GM23338 (cell line): ENCODE data around the gene EXOC4. TPM values are rescaled to one million over a fixed set of nuclear protein-coding genes. Genes with fewer than 3 reads are reported as not detected.

Experiments used
- ATAC-seq: fragments of 200-7000 bp; cut with Tn5 transposase; 3 replicates; pipeline ENCODE4 v1.9.1; 2020
- DNase-seq: peaks from one replicate; pipeline ENCODE4 v3.0.0-alpha.2; 2015; ENCODE audit warnings: low spot score
- H2AFZ ChIP-seq: fragments of 200-600 bp; sonication (generic); 2 replicates; pipeline ENCODE4 v1.8.0; 2016; ENCODE audit warnings: antibody characterized with exemption, mild to moderate bottlenecking, moderate library complexity
- H3F3A ChIP-seq: fragments of 200-600 bp; sonication (generic); replicated peaks from 2 replicates; pipeline ENCODE4 v1.8.0; 2017; ENCODE audit warnings: antibody characterized with exemption, mixed run types, low read depth
- H3K27ac ChIP-seq: fragments of 200-600 bp; sonication (generic); 2 replicates; pipeline ENCODE4 v1.6.1; 2016; ENCODE audit warnings: low read depth
- H3K27me3 ChIP-seq: fragments of 200-600 bp; sonication (generic); 2 replicates; pipeline ENCODE4 v1.8.0; 2016; ENCODE audit warnings: mild to moderate bottlenecking, mixed run types, moderate library complexity; ENCODE audit not compliant: insufficient read depth
- H3K36me3 ChIP-seq: fragments of 200-600 bp; sonication (generic); 2 replicates; pipeline ENCODE4 v1.8.0; 2016; ENCODE audit warnings: mild to moderate bottlenecking; ENCODE audit not compliant: insufficient read depth
- H3K4me1 ChIP-seq: fragments of 200-600 bp; sonication (generic); 2 replicates; pipeline ENCODE4 v1.8.0; 2016; ENCODE audit warnings: mild to moderate bottlenecking, moderate library complexity; ENCODE audit not compliant: insufficient read depth
- H3K4me2 ChIP-seq: fragments of 200-600 bp; sonication (generic); 2 replicates; pipeline ENCODE4 v1.7.1; 2017; ENCODE audit warnings: mixed run types
- H3K4me3 ChIP-seq: fragments of 200-600 bp; sonication (generic); 2 replicates; pipeline ENCODE4 v1.6.1; 2016; ENCODE audit warnings: mixed run types
- H3K79me2 ChIP-seq: fragments of 200-600 bp; sonication (generic); replicated peaks from 2 replicates; pipeline ENCODE4 v1.8.0; 2017; ENCODE audit warnings: mild to moderate bottlenecking; ENCODE audit not compliant: insufficient read depth
- H3K9me2 ChIP-seq: fragments of 200-600 bp; sonication (generic); 2 replicates; pipeline ENCODE4 v1.8.0; 2017; ENCODE audit not compliant: insufficient read depth
- H4K20me1 ChIP-seq: fragments of 200-600 bp; sonication (generic); replicated peaks from 2 replicates; pipeline ENCODE4 v1.8.0; 2017; ENCODE audit warnings: mild to moderate bottlenecking; ENCODE audit not compliant: insufficient read depth
- H3K27ac Mint-ChIP-seq: 2 replicates; pipeline ENCODE4 v1.8.0; 2020; ENCODE audit warnings: inconsistent platforms, mild to moderate bottlenecking, moderate library complexity, mixed read lengths
- H3K27me3 Mint-ChIP-seq: 3 replicates; pipeline ENCODE4 v1.8.0; 2022; ENCODE audit warnings: low read depth, mild to moderate bottlenecking, moderate library complexity, mixed read lengths, inconsistent platforms; ENCODE audit not compliant: insufficient read depth, poor library complexity
- H3K36me3 Mint-ChIP-seq: 3 replicates; pipeline ENCODE4 v1.8.0; 2021; ENCODE audit warnings: low read depth, mild to moderate bottlenecking, inconsistent platforms, moderate library complexity, mixed read lengths
- H3K4me1 Mint-ChIP-seq: 3 replicates; pipeline ENCODE4 v1.8.0; 2020; ENCODE audit warnings: mild to moderate bottlenecking, inconsistent platforms, mixed read lengths
- H3K4me3 Mint-ChIP-seq: 3 replicates; pipeline ENCODE4 v1.8.0; 2021; ENCODE audit warnings: moderate library complexity, mild to moderate bottlenecking, inconsistent platforms, mixed read lengths
- H3K9me3 Mint-ChIP-seq: 3 replicates; pipeline ENCODE4 v1.8.0; 2020; ENCODE audit warnings: moderate library complexity, mild to moderate bottlenecking, inconsistent platforms, mixed read lengths
- CREB1 ChIP-seq: fragments of 250-450 bp; sonication (Bioruptor Pico); IDR thresholded peaks from 2 replicates; pipeline ENCODE4 v1.5.0; 2020; ENCODE audit warnings: low read depth, mild to moderate bottlenecking, moderate library complexity
- EZH2 ChIP-seq: fragments of 200-600 bp; sonication (generic); IDR thresholded peaks from one replicate; pipeline ENCODE4 v1.8.0; 2017; ENCODE audit warnings: antibody characterized with exemption, mild to moderate bottlenecking, low read depth; ENCODE audit not compliant: unreplicated experiment
- EZH2phosphoT487 ChIP-seq: fragments of 200-600 bp; sonication (generic); IDR thresholded peaks from one replicate; pipeline ENCODE4 v1.8.1; 2018; ENCODE audit warnings: antibody characterized with exemption; ENCODE audit not compliant: unreplicated experiment
- JUNB ChIP-seq: IDR thresholded peaks from one replicate; pipeline ENCODE4 v1.6.1; 2016; ENCODE audit warnings: antibody characterized with exemption; ENCODE audit not compliant: unreplicated experiment
- NANOG ChIP-seq: IDR thresholded peaks from 2 replicates; pipeline ENCODE4 v1.6.1; 2016; ENCODE audit warnings: antibody characterized with exemption, borderline replicate concordance
- POLR2AphosphoS5 ChIP-seq: IDR thresholded peaks from 2 replicates; pipeline ENCODE4 v1.6.1; 2016; ENCODE audit warnings: antibody characterized with exemption, low read depth
- STAT1 ChIP-seq: IDR thresholded peaks from one replicate; pipeline ENCODE4 v1.6.1; 2016; ENCODE audit warnings: antibody characterized with exemption; ENCODE audit not compliant: unreplicated experiment
- ZNF114 ChIP-seq: fragments of 250-450 bp; sonication (Bioruptor Pico); IDR thresholded peaks from 2 replicates; pipeline ENCODE4 v1.5.0; 2020; ENCODE audit warnings: mild to moderate bottlenecking, moderate library complexity
- ZNF331 ChIP-seq: fragments of 250-450 bp; sonication (Bioruptor Pico); IDR thresholded peaks from 2 replicates; pipeline ENCODE4 v1.5.0; 2020; ENCODE audit warnings: low read depth, mild to moderate bottlenecking, moderate library complexity
- polyA plus RNA-seq: library from polyadenylated mRNA; unstranded; fragments of >200 nt; fragmentation: Nextera tagmentation; extraction: Ambion mirVana; gene quantifications from 2 replicates; pipeline ENCODE4 v1.2.1, GENCODE V29; 2016
- total RNA-seq: library from RNA; depleted of rRNA; stranded (reverse); fragments of >200 nt; shearing (Covaris generic); gene quantifications from 2 replicates; pipeline ENCODE4 v1.2.3, GENCODE V29; 2014
- TF ChIP-seq, protein P1 (sequence below): fragments of 250-450 bp; sonication (Bioruptor Pico); IDR thresholded peaks from 2 replicates; pipeline ENCODE4 v1.5.0; 2020; ENCODE audit warnings: mild to moderate bottlenecking, moderate library complexity
- TF ChIP-seq, protein P2 (sequence below): IDR thresholded peaks from one replicate; pipeline ENCODE4 v1.6.1; 2018; ENCODE audit warnings: antibody characterized with exemption; ENCODE audit not compliant: unreplicated experiment
- TF ChIP-seq, protein P3 (sequence below): IDR thresholded peaks from 2 replicates; pipeline ENCODE4 v1.6.1; 2016; ENCODE audit warnings: antibody characterized with exemption
- TF ChIP-seq, protein P4 (sequence below), 2 experiments: fragments of 200-600 bp in 1 of 2; sonication (generic) in 1 of 2; conservative IDR thresholded peaks; 2 replicates each; pipeline versions ENCODE4 v1.5.1 to v1.6.1; 2016 to 2017; ENCODE audit warnings: antibody characterized with exemption in 2 of 2, low read depth in 2 of 2, mild to moderate bottlenecking in 2 of 2, moderate library complexity in 1 of 2

Gene EXOC4
- total and polyA plus RNA-seq, 2 experiments from 2014 or later, result 37.5 to 52.7 TPM

DNA sequence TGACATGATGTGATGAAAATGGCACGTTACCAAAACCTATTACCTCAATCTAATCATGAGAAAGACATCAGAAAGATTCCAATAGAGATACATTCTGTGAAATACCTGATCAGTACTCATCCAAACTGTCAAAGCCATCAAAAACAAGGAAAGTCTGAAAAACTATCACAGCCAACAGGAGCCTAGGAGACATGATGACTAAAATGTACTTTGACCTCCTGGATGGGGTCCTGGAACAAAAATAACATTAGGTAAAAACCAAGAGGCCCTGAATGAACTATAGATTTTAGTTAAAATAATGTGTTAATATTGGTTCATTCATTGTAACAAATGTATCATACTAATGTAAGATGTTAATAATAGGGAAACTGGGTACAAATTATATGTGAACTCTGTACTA, 760.4 kb downstream of the EXOC4 start:
- Histone ChIP-seq H3K4me3 (no peak overlapping the region), H3K4me1 (no peaks in the 10 kb centered on the region), H3K36me3 (no peaks in the 10 kb centered on the region), H3K4me2 (no peak overlapping the region), H3K27ac (no peak overlapping the region), H3K9me2 (peaks cover 7% of the 10 kb centered on the region; the same call in 1 of the 2 replicates), H3K27me3 (no peaks in the 10 kb centered on the region), H3K79me2 (no peaks in the 10 kb centered on the region), H4K20me1 (no peaks in the 10 kb centered on the region), H3F3A (no peaks in the 10 kb centered on the region), H2AFZ (no peak overlapping the region)
- no peak overlapping the region for H3K4me3 Mint-ChIP-seq
- H3K9me3 Mint-ChIP-seq, result no peaks in the 10 kb centered on the region
- H3K27ac Mint-ChIP-seq, result no peak overlapping the region
- ATAC-seq, result no peak
- peaks cover 7% of the 10 kb centered on the region for H3K4me1 Mint-ChIP-seq
- DNase-seq, result no peak
- TF ChIP-seq CREB1 (CRISPR knock-in tag), result no peak
- no peak for TF ChIP-seq ZNF114 (CRISPR knock-in tag)
- TF ChIP-seq, protein P1, sequence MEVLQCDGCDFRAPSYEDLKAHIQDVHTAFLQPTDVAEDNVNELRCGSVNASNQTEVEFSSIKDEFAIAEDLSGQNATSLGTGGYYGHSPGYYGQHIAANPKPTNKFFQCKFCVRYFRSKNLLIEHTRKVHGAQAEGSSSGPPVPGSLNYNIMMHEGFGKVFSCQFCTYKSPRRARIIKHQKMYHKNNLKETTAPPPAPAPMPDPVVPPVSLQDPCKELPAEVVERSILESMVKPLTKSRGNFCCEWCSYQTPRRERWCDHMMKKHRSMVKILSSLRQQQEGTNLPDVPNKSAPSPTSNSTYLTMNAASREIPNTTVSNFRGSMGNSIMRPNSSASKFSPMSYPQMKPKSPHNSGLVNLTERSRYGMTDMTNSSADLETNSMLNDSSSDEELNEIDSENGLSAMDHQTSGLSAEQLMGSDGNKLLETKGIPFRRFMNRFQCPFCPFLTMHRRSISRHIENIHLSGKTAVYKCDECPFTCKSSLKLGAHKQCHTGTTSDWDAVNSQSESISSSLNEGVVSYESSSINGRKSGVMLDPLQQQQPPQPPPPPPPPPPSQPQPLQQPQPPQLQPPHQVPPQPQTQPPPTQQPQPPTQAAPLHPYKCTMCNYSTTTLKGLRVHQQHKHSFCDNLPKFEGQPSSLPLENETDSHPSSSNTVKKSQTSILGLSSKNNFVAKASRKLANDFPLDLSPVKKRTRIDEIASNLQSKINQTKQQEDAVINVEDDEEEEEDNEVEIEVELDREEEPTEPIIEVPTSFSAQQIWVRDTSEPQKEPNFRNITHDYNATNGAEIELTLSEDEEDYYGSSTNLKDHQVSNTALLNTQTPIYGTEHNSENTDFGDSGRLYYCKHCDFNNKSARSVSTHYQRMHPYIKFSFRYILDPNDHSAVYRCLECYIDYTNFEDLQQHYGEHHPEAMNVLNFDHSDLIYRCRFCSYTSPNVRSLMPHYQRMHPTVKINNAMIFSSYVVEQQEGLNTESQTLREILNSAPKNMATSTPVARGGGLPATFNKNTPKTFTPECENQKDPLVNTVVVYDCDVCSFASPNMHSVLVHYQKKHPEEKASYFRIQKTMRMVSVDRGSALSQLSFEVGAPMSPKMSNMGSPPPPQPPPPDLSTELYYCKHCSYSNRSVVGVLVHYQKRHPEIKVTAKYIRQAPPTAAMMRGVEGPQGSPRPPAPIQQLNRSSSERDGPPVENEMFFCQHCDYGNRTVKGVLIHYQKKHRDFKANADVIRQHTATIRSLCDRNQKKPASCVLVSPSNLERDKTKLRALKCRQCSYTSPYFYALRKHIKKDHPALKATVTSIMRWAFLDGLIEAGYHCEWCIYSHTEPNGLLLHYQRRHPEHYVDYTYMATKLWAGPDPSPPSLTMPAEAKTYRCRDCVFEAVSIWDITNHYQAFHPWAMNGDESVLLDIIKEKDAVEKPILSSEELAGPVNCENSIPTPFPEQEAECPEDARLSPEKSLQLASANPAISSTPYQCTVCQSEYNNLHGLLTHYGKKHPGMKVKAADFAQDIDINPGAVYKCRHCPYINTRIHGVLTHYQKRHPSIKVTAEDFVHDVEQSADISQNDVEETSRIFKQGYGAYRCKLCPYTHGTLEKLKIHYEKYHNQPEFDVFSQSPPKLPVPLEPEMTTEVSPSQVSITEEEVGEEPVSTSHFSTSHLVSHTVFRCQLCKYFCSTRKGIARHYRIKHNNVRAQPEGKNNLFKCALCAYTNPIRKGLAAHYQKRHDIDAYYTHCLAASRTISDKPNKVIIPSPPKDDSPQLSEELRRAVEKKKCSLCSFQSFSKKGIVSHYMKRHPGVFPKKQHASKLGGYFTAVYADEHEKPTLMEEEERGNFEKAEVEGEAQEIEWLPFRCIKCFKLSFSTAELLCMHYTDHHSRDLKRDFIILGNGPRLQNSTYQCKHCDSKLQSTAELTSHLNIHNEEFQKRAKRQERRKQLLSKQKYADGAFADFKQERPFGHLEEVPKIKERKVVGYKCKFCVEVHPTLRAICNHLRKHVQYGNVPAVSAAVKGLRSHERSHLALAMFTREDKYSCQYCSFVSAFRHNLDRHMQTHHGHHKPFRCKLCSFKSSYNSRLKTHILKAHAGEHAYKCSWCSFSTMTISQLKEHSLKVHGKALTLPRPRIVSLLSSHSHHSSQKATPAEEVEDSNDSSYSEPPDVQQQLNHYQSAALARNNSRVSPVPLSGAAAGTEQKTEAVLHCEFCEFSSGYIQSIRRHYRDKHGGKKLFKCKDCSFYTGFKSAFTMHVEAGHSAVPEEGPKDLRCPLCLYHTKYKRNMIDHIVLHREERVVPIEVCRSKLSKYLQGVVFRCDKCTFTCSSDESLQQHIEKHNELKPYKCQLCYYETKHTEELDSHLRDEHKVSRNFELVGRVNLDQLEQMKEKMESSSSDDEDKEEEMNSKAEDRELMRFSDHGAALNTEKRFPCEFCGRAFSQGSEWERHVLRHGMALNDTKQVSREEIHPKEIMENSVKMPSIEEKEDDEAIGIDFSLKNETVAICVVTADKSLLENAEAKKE (CRISPR knock-in tag), result no peak
- TF ChIP-seq JUNB, result no peak
- TF ChIP-seq NANOG, result no peak
- TF ChIP-seq POLR2AphosphoS5, result no peak
- TF ChIP-seq EZH2, result no peak
- TF ChIP-seq ZNF331, result no peak
- TF ChIP-seq STAT1, result no peak
- no peak for TF ChIP-seq EZH2phosphoT487
- TF ChIP-seq, protein P2, sequence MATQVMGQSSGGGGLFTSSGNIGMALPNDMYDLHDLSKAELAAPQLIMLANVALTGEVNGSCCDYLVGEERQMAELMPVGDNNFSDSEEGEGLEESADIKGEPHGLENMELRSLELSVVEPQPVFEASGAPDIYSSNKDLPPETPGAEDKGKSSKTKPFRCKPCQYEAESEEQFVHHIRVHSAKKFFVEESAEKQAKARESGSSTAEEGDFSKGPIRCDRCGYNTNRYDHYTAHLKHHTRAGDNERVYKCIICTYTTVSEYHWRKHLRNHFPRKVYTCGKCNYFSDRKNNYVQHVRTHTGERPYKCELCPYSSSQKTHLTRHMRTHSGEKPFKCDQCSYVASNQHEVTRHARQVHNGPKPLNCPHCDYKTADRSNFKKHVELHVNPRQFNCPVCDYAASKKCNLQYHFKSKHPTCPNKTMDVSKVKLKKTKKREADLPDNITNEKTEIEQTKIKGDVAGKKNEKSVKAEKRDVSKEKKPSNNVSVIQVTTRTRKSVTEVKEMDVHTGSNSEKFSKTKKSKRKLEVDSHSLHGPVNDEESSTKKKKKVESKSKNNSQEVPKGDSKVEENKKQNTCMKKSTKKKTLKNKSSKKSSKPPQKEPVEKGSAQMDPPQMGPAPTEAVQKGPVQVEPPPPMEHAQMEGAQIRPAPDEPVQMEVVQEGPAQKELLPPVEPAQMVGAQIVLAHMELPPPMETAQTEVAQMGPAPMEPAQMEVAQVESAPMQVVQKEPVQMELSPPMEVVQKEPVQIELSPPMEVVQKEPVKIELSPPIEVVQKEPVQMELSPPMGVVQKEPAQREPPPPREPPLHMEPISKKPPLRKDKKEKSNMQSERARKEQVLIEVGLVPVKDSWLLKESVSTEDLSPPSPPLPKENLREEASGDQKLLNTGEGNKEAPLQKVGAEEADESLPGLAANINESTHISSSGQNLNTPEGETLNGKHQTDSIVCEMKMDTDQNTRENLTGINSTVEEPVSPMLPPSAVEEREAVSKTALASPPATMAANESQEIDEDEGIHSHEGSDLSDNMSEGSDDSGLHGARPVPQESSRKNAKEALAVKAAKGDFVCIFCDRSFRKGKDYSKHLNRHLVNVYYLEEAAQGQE, result no peak
- TF ChIP-seq, protein P3, sequence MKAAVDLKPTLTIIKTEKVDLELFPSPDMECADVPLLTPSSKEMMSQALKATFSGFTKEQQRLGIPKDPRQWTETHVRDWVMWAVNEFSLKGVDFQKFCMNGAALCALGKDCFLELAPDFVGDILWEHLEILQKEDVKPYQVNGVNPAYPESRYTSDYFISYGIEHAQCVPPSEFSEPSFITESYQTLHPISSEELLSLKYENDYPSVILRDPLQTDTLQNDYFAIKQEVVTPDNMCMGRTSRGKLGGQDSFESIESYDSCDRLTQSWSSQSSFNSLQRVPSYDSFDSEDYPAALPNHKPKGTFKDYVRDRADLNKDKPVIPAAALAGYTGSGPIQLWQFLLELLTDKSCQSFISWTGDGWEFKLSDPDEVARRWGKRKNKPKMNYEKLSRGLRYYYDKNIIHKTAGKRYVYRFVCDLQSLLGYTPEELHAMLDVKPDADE, result no peak
- TF ChIP-seq, protein P4, sequence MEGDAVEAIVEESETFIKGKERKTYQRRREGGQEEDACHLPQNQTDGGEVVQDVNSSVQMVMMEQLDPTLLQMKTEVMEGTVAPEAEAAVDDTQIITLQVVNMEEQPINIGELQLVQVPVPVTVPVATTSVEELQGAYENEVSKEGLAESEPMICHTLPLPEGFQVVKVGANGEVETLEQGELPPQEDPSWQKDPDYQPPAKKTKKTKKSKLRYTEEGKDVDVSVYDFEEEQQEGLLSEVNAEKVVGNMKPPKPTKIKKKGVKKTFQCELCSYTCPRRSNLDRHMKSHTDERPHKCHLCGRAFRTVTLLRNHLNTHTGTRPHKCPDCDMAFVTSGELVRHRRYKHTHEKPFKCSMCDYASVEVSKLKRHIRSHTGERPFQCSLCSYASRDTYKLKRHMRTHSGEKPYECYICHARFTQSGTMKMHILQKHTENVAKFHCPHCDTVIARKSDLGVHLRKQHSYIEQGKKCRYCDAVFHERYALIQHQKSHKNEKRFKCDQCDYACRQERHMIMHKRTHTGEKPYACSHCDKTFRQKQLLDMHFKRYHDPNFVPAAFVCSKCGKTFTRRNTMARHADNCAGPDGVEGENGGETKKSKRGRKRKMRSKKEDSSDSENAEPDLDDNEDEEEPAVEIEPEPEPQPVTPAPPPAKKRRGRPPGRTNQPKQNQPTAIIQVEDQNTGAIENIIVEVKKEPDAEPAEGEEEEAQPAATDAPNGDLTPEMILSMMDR (conservative IDR thresholded peaks at IDR 0.05; ENCODE audit: low read depth in 2 of 2), result no peak
- no peaks in the 10 kb centered on the region for H3K27me3 Mint-ChIP-seq
- no peaks in the 10 kb centered on the region for H3K36me3 Mint-ChIP-seq
